CD4-positive, alpha-beta T cell treated with Interleukin-17A for 1 hour (primary cell): Measurements from ENCODE around the gene TMPRSS13.
A peak's percentile ranks its signal among the peaks of the same experiment; 100 is the strongest.
"Not testable (repeated sequence)": the region's sequence is repeated elsewhere in the genome, so short reads cannot be mapped to it uniquely, and the experiment has no call there.

Experiments
- DNase-seq: peaks from one replicate; pipeline ENCODE4 v3.0.0-alpha.2; 2020

Gene TMPRSS13

GRCh38 chr11:117929142-117929915 lies at the start of gene TMPRSS13:
Gene TMPRSS13 (minus strand): TSS chr11:117929402. CDS start chr11:117929307, 95 bp downstream.
- no peak for DNase-seq

DNA sequence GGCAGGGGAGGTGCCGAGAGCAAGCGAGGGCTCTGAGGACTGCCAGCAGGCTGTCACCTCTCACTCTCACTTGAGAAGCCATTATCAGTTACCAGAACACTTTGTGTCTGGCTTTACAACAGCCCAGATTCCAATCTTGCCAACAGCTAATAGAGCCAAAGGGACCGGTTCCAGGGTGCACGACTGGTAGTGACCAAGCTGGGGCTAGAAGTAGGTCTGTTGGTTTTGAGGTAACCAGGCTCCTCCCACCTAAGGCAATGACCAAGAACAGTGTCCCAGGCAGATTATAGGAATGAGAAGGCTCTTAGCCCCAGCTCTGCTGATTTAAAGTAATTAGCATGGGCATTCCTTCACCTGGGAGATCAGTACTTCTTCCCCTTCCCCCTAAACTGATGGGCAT lies 49.8 kb upstream of the TMPRSS13 start:
- DNase-seq = no peak

- DNase-seq = not testable (repeated sequence)
Measured at GRCh38 chr11:117978291-117978910, 49.2 kb upstream of the TMPRSS13 start.

GRCh38 chr11:117977612-117978264 lies 48.5 kb upstream of the TMPRSS13 start:
- not testable (repeated sequence) for DNase-seq

- no peak for DNase-seq
Measured at GRCh38 chr11:117977029-117977428, 47.8 kb upstream of the TMPRSS13 start.

DNA sequence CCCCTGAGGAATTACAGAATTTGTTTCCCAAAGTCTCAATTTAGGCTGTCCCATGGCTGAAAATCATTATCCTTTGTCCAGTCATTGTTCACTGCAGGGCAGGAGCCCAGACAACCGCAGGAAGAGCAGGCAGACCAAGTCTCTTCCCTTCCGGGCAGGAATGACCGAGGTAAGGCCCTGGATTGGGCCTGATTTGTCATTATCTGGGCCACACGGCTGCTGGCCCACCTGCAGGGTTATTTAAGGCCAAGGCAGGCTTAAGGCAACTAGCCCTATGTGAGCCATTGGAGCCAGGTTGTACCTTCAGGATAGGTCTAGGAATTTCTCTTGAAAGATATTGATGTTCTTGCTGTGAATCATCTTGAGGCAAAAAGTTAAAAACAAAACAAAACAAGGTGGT lies 47.2 kb upstream of the TMPRSS13 start:
- DNase-seq = no peak

DNA sequence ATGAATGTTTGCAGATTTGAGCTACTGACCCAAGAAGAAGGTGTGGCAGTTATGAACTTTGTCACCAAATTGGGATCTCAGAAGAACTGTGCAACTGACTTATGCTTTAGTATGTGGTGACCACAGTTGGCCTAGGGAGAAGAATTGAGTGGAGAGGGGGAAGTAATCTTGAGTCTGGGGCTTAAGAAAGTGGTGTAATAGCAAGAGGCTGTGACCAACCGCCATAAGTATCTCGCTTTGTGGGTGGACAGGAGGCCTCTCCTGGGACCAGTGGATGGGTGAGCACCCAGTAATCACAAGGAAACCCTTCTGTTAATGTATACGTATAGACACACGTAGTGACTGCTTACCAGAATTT lies 44.3 kb upstream of the TMPRSS13 start:
- DNase-seq = no peak

GRCh38 chr11:117972629-117973502 lies 43.7 kb upstream of the TMPRSS13 start:
- no peak for DNase-seq

- DNase-seq = no peak
Measured at GRCh38 chr11:117972044-117972443, 42.8 kb upstream of the TMPRSS13 start.

GRCh38 chr11:117970400-117971024 lies 41.3 kb upstream of the TMPRSS13 start:
- peak; percentile 68 for DNase-seq

GRCh38 chr11:117969160-117969991 lies 40.2 kb upstream of the TMPRSS13 start:
- no peak for DNase-seq

- no peak for DNase-seq
Measured at GRCh38 chr11:117966908-117967307, 37.7 kb upstream of the TMPRSS13 start.

DNA sequence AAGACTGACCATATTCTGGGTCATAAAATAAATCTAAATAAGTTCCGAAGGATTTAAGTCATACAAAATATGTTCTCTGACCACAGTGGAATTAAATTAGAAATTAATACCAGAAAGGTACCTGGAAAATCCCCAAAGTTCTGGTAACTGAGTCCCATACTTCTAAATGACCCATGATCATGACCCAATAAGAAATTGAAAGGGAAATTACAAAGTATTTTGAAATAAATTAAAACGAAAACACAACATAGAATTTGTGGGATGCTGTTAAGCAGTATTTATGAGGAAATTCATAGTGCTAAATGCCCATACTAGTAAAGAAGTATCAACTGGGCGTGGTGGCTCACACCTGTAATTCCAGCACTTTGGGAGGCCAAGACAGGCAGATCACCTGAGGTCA lies 33.6 kb upstream of the TMPRSS13 start:
- DNase-seq = no peak

GRCh38 chr11:117961896-117962295 lies 32.7 kb upstream of the TMPRSS13 start:
- no peak for DNase-seq

DNA sequence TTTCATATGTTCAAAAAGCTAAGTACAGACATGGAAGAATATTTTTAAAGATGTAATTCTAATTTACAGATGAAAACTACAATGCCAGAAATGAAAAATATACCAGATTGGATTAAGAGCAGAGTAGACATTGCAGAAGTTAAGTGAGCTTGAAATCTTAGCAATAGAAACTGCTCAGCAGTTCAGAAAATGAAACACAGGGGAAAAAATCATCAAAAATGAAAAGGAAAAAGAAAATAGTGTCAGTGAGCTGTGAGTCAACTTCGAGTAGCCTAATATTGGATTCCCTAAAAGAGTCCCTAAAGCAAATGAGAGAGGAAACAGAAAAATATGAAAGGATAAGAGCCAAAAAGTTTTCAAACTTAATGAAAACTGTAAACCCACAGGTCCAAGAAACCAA lies 31.2 kb upstream of the TMPRSS13 start:
- DNase-seq = no peak

DNA sequence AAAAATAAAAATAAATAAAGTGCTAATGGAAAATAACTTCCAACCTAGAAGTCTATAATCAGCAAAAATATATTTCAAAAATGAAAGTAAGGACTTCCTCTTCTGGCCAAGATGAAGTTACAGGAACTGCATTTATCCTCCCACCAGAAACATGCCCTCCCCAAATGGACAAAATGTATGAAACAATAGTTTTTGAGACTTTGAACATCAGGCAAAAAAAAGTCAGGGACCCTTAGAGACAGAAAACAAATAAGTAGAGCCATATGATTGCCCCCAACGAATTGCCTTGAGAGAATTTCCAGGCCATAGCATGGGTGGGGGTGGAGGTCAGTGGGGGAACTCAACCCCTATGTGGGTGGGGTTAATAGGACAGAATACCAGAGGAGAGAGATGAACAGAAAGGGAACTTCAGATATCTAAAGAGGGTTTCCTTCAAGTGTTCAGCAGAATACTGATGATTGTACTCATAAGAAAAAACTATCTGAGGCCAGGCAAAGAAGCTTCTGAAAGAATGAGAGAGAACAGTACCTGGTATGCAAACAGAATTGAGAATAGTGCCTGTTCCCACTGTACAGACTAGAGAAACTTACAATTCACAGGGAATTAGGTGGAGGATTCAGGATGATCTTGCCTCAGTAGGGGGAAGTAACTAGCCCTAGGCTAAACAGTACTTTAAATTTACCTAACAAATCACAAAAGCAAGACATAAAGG lies 30.4 kb upstream of the TMPRSS13 start:
- DNase-seq = no peak

- DNase-seq = no peak
Measured at GRCh38 chr11:117958949-117959348, 29.7 kb upstream of the TMPRSS13 start.

GRCh38 chr11:117953024-117953671 lies 23.9 kb upstream of the TMPRSS13 start:
- DNase-seq = peak; percentile 72

GRCh38 chr11:117950993-117951961 lies 22.1 kb upstream of the TMPRSS13 start:
- DNase-seq = peak; percentile 48
